Omental fat pad (tissue), 4 donors: Measurements from ENCODE around the gene INTS2. TPM values are rescaled to one million over a fixed set of nuclear protein-coding genes. Genes with fewer than 3 reads are reported as not detected.

Experiments
- ATAC-seq: fragments of 150-250 bp; one replicate; pipeline ENCODE4 v1.9.1; 2016; ENCODE audit warnings: mild to moderate bottlenecking, moderate library complexity; ENCODE audit not compliant: low FRiP score
- DNase-seq: peaks from one replicate; pipeline ENCODE4 v3.0.0-alpha.2; 2019; ENCODE audit warnings: low spot score
- total RNA-seq, 4 donors: library from RNA; depleted of rRNA; stranded (reverse); fragments of >200 nt; gene quantifications; one replicate each; pipeline ENCODE4 v1.1.0, GENCODE V29; 2016
- TF ChIP-seq, protein P1 (sequence below), 3 donors: fragments of 450-650 bp; IDR thresholded peaks; one replicate each; pipeline ENCODE4 v1.5.1; 2016 to 2017; ENCODE audit warnings: antibody characterized with exemption in 3 of 3, mild to moderate bottlenecking in 3 of 3, moderate library complexity in 2 of 3

INTS2 gene
- total RNA-seq, 4 donors from 2014 or later: 9.6 to 18.0 (median 10.6) TPM

DNA sequence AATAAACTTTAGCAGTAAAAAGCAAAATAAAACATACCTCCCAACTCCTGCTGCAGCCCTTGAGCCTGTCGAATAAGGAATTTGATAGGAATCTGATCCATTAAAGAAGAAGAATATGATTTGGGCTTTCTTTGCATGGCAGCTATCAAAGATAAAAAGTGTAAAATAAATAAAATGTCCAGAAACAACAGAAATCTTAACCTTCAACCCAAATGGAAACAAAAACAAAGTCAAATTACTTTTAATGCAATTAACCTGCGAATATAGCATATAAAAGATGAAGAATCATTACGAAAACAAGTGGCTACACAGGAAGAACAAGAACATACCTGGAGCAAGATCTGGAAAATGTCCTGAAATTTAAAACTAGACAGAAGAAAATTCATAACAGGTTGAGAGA, 42.9 kb downstream of the INTS2 start:
- TF ChIP-seq, protein P1, sequence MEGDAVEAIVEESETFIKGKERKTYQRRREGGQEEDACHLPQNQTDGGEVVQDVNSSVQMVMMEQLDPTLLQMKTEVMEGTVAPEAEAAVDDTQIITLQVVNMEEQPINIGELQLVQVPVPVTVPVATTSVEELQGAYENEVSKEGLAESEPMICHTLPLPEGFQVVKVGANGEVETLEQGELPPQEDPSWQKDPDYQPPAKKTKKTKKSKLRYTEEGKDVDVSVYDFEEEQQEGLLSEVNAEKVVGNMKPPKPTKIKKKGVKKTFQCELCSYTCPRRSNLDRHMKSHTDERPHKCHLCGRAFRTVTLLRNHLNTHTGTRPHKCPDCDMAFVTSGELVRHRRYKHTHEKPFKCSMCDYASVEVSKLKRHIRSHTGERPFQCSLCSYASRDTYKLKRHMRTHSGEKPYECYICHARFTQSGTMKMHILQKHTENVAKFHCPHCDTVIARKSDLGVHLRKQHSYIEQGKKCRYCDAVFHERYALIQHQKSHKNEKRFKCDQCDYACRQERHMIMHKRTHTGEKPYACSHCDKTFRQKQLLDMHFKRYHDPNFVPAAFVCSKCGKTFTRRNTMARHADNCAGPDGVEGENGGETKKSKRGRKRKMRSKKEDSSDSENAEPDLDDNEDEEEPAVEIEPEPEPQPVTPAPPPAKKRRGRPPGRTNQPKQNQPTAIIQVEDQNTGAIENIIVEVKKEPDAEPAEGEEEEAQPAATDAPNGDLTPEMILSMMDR (IDR thresholded peaks at IDR 0.05): no peak
- no peak for ATAC-seq
- DNase-seq: no peak

DNA sequence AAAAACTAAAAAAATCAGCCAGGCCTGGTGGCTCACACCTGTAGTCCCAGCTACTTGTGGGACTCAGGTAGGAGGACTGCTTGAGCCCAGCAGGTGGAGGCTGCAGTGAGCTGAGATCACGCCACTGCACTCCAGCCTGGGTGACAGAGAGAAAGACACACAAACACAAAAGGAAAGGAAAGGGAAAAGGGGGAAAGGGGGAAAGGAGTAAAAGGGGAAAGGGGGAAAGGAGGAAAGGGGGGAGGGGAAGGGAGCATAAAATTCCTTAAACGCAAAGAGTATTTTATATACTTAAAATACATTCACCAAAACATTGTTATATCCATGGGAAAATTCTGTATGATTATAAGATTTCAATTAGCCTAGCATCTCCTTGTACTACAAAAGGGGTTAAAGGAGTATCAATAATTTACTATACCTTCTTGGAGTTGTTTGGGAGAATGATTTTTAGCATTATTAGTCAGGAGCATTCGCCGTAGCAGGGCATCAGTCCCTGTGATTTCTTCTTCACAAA, 47.1 kb downstream of the INTS2 start:
- DNase-seq (no peak), ATAC-seq (no peak)
- TF ChIP-seq, protein P1 (IDR thresholded peaks at IDR 0.05): no peak

DNA sequence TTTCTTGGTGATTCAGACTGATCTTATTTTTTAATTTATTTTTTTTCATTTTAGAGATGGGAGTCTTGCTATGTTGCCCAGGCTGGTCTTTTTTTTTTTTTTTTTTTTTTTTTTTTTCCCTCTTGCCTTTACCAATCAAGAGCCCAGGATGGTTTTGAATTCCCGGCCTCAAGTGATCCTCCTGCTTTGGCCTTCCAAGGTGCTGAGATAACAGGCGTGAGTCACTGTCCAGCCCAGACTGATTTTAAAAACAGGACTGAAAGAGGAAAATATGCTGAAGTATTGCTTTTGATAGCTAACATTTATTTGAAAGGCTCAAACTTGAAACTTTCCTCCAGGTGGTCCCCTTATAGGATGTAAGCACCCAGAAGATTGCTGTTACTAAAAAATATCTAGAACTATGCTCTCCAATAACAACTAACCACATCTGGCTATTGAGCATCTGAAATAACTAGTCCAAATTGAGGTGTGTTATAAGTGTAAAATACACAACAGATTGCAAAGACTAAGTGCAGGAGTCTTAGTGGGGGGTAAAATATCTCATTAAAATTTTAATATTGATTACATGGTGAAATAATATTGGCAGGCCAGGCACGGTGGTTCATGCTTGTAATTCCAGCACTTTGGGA, 48.7 kb downstream of the INTS2 start:
- TF ChIP-seq, protein P1 (IDR thresholded peaks at IDR 0.05): no peak
- ATAC-seq (no peak), DNase-seq (no peak)

DNA sequence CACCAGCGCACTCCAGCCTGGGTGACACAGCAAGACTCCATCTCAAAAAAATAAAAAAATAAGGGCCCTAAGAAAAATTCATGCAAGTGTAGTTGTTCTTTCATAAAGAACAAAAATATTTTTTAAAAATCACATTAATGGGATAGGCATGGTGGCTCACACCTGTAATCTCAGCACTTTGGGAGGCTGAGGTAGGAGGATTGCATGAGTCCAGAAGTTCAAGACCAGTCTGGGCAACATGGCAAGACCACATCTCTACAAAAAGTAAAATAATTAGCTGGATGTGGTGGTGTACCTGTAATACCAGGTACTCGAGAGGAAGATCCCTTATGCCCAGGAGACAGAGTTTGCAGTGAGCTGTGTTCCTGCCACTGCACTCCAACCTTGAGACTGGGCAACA, 49.3 kb downstream of the INTS2 start:
- ATAC-seq (no peak), DNase-seq (no peak)

DNA sequence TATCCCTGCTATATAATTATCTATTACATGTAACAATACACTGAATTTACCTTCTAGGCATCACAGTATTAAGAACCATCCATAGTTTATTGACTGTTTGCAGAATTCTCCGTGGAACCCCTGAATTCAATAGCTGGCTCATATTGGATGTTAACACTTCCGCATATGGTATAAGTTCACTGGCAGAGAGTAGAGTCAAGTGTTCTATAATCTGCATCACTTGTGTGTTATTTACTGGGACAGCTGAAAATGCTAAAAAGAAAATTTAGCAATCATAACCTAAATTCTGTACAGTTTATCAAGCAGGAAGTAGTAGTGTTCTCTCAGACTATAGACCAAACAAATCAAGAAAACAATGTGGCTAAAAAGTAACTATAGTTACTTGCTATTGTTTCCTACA, 49.9 kb downstream of the INTS2 start:
- ATAC-seq: no peak
- DNase-seq: no peak
- TF ChIP-seq, protein P1 (IDR thresholded peaks at IDR 0.05): no peak

More for the DNA sequence above, 49.3 kb downstream of the INTS2 start:
- TF ChIP-seq, protein P1 (IDR thresholded peaks at IDR 0.05): no peak

DNA sequence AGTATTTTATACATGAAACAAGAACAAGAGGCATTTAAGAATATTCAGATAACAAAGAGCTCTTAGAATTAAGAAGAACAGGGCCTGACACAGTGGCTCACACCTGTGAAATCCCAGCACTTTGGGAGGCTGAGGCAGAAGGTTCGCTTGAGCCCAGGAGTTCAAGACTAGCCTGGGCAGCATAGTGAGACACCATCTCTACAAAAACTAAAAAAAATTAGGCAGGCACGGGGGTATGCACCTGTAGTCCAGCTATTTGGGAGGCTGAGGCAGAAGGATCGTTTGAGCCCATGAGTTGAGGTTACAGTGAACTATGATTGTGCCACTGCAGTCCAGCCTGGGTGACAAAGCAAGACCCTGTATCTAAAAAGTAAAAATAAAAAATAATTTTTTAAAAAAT, 52.0 kb downstream of the INTS2 start:
- no peak for DNase-seq
- TF ChIP-seq, protein P1 (IDR thresholded peaks at IDR 0.05): no peak
- no peak for ATAC-seq

DNA sequence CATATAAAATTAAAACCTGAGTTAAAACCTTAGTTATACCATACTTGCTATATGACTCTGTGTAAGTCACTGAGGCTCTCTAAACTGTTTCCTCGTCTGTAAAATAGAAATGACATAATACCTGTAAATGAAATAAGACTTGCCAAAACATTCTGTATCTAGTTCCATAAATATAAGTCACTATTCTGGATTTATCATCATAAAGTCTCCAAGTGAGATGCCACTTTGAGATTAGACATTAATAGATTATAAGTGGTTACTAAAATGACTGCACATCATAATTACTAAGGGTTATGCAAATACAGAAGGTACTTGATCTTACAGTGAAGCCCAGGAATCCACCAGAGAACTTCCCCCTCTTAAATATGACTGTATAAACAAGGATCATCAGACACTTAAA, 52.5 kb downstream of the INTS2 start:
- TF ChIP-seq, protein P1 (IDR thresholded peaks at IDR 0.05): no peak
- DNase-seq (no peak), ATAC-seq (no peak)
